ELR (cell line): ENCODE results near the gene SCGB3A1.
A peak's percentile ranks its signal among the peaks of the same experiment; 100 is the strongest.

Experiments used
- DNase-seq: peaks from one replicate; pipeline ENCODE4 v3.0.0-alpha.2; 2015; ENCODE audit warnings: low read depth

SCGB3A1 gene

GRCh38 chr5:180586870-180587269, 4.4 kb downstream of the SCGB3A1 start:
- no peak for DNase-seq

- DNase-seq, result no peak
Observed at GRCh38 chr5:180586204-180586603, 5.1 kb downstream of the SCGB3A1 start.

DNA sequence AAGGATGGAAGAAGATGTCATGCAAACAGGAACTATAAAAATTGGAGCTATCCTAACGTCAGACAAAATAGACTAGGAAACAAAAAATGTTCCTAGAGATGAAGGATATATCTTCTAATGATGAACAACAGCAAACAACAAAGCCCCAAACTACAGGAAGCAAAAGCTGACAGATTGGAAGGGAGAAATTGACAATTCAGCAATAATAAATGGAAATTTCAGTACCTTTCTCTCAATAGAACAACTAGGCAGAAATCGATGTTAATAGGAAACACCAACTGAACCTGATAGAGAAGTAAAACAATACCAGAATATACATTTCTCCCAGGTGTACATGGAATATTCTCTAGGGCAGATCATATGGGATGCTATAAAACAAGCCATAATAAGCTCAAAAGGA, 7.6 kb downstream of the SCGB3A1 start:
- no peak for DNase-seq

- DNase-seq, result no peak
Observed at GRCh38 chr5:180580681-180581080, 10.6 kb downstream of the SCGB3A1 start.

DNA sequence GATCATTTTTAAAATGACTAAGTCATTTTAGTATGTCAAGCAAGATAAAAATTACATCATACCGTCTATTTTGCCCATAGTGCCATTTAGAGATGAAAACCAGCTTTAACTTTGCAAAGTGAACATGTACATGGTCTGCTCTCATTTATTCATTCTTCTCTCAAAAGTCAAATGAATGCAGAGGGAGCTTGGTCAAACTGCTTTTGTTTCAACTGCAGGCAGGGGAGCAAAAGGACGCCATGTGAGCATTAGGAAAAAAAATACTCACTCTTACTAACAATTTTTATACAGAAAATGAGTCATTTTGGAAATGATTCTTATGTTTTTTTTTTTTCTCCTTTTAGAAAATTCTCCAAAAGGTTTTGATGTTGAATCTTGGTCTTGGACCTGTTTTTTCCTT, 15.7 kb downstream of the SCGB3A1 start:
- DNase-seq, result no peak

DNA sequence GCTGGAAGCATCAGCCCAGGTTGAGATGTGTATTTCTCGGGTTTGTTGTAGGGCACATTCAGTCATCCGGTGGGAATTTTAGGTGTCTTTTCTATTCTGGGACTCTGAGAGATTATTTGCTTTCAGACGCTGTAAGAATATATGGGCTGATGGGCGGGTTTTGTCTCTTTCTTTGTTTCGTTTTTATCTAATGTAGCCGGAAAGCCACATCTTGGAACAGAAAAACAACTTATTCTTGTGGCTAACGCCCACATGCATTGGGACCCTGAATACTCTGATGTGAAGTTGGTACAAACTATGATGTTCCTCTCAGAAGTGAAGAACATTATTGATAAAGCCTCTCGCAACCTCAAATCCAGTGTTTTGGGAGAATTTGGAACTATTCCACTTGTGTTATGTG, 22.4 kb downstream of the SCGB3A1 start:
- DNase-seq, result no peak

- DNase-seq, result no peak
Observed at GRCh38 chr5:180563994-180564393, 27.3 kb downstream of the SCGB3A1 start.

DNA sequence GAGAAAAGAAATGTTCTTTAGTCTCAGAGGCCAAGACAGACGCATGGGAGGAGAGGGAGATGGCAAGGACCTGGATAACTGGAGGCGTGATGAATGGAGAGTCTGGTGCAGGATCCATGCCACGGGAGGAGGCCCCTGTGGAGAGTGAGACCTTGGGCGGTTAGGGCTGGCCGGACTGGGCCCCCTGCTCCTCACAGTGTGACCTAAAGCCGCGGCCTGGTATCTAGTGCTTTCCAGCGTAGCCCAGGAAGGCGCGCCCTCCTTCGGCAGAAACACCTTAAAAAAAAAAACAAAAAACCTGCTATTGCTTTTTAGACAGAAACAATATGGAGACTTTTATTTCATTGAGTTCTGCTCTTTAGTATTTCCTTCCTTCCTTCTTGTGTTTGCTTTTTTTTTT, 33.1 kb downstream of the SCGB3A1 start:
- no peak for DNase-seq

DNA sequence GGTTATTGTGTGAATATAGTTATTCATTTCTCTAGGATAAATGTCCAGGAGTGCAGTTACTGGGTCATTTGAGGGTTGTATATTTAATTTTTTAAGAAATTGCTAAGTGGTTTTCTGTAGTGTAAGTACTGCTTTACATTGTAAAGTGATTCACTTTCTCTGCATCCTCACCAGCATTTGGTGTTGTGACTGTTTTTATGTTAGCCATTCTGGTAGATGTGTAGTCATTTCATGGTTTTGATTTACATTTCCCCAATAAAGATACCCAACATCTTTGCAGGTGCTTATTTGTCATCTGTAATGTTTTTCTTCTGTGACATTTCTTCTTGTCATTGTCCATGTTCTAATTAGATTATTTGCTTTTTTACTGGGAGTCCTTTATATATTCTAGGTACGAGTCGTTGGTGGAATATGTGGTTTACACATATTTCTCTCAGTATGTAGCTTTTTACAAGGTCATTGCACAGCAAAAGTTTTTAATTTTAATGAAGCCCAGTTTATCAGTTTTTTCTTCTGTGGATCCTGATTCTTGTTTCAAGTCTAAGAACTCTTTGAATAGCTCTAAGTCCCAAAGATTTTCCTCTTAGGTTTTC, 34.0 kb downstream of the SCGB3A1 start:
- DNase-seq, result peak; percentile 32

DNA sequence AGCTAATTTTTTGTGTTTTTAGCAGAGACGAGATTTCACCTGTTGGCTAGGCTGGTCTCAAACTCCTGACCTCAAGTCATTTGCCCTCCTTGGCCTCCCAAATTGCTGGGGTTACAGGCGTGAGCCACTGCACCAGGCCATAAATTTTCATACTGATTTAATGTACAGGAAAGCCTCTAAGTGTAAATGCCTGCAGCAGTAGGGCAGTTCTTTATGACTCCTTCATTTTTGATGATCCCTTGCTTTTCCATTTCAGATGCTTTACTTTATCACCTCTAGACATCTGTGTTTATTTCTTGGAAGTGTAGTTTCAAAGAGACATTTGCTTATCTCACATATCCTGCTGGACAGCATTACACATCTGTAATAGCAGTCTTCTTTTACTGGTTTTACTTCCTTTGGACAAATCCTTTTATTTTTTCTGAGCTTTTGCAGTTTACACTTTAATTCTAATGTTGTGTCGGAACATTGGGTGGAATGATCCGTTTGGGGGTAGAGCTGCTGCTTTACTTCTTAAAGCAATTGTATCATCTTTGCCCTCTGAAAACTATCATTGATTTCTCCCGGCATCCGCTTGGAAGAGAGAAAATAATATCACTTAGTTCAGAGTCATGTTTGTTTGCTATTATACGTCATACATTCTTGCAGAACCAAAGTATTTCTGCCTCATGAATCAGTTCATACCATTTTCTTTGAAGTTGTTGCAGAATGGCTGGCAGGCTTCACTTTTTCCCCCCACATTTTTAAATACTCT, 36.0 kb downstream of the SCGB3A1 start:
- DNase-seq, result peak; percentile 20

DNA sequence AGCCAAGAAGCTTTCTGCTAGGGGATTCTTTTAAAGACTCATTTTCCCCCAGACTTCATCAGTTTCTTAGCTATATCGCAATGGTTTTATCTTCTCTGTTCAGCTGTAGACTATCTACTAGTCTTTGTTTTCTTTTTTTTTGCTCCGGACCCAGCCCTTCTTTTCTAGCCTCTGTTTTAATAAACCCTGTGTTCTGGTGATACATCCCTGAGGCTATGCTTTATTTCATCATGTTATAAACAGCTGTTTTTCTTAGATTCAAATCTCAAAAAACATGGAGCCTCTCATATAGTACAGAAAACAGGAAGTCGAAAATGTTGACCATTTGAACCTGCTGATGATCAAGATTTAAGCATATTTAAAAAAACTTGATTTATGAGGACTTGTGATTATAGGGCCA, 37.8 kb downstream of the SCGB3A1 start:
- DNase-seq, result no peak

DNA sequence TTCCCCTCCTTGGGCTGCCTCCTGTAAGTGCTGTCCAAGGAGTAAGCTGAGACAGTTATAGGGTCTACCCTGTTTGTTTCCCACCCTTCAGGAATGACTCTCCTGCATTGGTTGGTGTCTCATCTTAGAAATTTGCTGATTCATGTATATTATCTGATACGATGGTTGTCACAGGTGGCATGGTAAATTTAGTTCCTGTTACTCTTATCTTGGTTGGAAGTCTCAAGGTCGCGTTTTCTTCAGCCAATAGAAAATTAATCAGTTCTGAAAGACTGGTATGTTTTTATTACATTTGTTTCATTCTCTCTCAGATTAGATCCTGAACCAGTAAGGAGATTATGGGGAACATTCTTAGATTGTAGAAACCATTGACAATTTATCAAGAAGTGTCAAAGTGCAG, 42.7 kb downstream of the SCGB3A1 start:
- no peak for DNase-seq

DNA sequence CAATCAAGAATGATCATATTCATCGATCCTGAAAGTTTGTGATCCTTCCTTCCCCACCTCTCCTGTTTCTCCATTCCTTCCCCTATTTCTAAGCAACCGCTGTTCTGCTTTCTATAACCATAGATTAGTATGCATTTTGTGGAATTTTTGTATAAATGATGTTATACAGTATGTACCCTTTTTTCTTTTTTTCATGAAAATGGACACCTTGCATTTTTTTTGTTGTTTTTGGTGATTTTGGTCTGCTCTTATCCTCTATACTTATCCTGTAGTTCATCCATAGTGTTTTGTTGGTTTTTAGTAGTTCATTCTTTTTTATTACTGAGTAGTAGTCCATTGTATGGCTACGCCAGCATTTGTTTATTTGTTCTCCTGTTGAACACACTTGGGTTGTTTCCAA, 46.1 kb downstream of the SCGB3A1 start:
- DNase-seq, result no peak

- DNase-seq, result no peak
Observed at GRCh38 chr5:180541710-180542109, 49.6 kb downstream of the SCGB3A1 start.
